H9 (cell line): Measurements from ENCODE around the gene DNAJB11. TPM values are rescaled to one million over a fixed set of nuclear protein-coding genes. Genes with fewer than 3 reads are reported as not detected.

Source experiments
- DNase-seq: peaks from one replicate; pipeline ENCODE4 v3.0.0-alpha.2; 2017
- H2AFZ ChIP-seq: one replicate; pipeline ENCODE4 v1.6.1; 2013; ENCODE audit warnings: mild to moderate bottlenecking, low read length, control low read depth, moderate library complexity
- H2AK5ac ChIP-seq: 2 replicates; pipeline ENCODE4 v1.6.1; 2013; ENCODE audit warnings: low read length, control low read depth, mixed read lengths; ENCODE audit not compliant: insufficient read length
- H2BK120ac ChIP-seq: one replicate; pipeline ENCODE4 v1.6.1; 2013; ENCODE audit warnings: low read depth, mild to moderate bottlenecking, low read length, control low read depth, inconsistent platforms; ENCODE audit not compliant: poor library complexity, severe bottlenecking
- H2BK12ac ChIP-seq: 2 replicates; pipeline ENCODE4 v1.6.1; 2013; ENCODE audit warnings: low read length, control low read depth, mixed read lengths, low read depth; ENCODE audit not compliant: insufficient read length
- H2BK15ac ChIP-seq: 2 replicates; pipeline ENCODE4 v1.6.1; 2013; ENCODE audit warnings: low read depth, low read length, control low read depth
- H2BK20ac ChIP-seq: one replicate; pipeline ENCODE4 v1.6.1; 2013; ENCODE audit warnings: low read depth, mild to moderate bottlenecking, low read length, control low read depth, inconsistent platforms; ENCODE audit not compliant: poor library complexity, severe bottlenecking
- H2BK5ac ChIP-seq: 2 replicates; pipeline ENCODE4 v1.6.1; 2013; ENCODE audit warnings: low read length, control low read depth, mixed read lengths; ENCODE audit not compliant: insufficient read length
- H3K14ac ChIP-seq: 2 replicates; pipeline ENCODE4 v1.6.1; 2013; ENCODE audit warnings: low read length, control low read depth; ENCODE audit not compliant: insufficient read depth
- H3K18ac ChIP-seq: 2 replicates; pipeline ENCODE4 v1.6.1; 2013; ENCODE audit warnings: low read depth, mild to moderate bottlenecking, mixed read lengths, low read length, control low read depth; ENCODE audit not compliant: insufficient read length
- H3K23ac ChIP-seq: 2 replicates; pipeline ENCODE4 v1.6.1; 2013; ENCODE audit warnings: low read length, control low read depth, mixed read lengths, low read depth; ENCODE audit not compliant: insufficient read length
- H3K23me2 ChIP-seq: 2 replicates; pipeline ENCODE4 v1.6.1; 2013; ENCODE audit warnings: low read depth, mild to moderate bottlenecking, mixed read lengths, low read length, control low read depth; ENCODE audit not compliant: insufficient read length, poor library complexity, severe bottlenecking
- H3K27ac ChIP-seq: 2 replicates; pipeline ENCODE4 v1.5.1; 2013; ENCODE audit warnings: low read length, control low read depth, mixed read lengths, low read depth; ENCODE audit not compliant: insufficient read length
- H3K27me3 ChIP-seq: 2 replicates; pipeline ENCODE4 v1.6.1; 2013; ENCODE audit warnings: low read length, control low read depth, inconsistent platforms; ENCODE audit not compliant: insufficient read depth
- H3K4ac ChIP-seq: 2 replicates; pipeline ENCODE4 v1.6.1; 2013; ENCODE audit warnings: low read depth, mild to moderate bottlenecking, control low read depth, inconsistent platforms, low read length, moderate library complexity
- H3K4me1 ChIP-seq: 2 replicates; pipeline ENCODE4 v1.6.1; 2013; ENCODE audit warnings: low read length, control low read depth, inconsistent platforms; ENCODE audit not compliant: insufficient read depth
- H3K4me2 ChIP-seq: 2 replicates; pipeline ENCODE4 v1.6.1; 2013; ENCODE audit warnings: low read length, control low read depth, mixed read lengths; ENCODE audit not compliant: insufficient read length, insufficient read depth
- H3K56ac ChIP-seq: 2 replicates; pipeline ENCODE4 v1.6.1; 2013; ENCODE audit warnings: low read depth, mild to moderate bottlenecking, mixed read lengths, low read length, control low read depth; ENCODE audit not compliant: insufficient read length
- H3K79me1 ChIP-seq: 2 replicates; pipeline ENCODE4 v1.6.1; 2013; ENCODE audit warnings: low read depth, mild to moderate bottlenecking, moderate library complexity, low read length, control low read depth, inconsistent platforms; ENCODE audit not compliant: insufficient read depth, poor library complexity, severe bottlenecking
- H3K79me2 ChIP-seq: 2 replicates; pipeline ENCODE4 v1.6.1; 2013; ENCODE audit warnings: low read length, control low read depth, inconsistent platforms; ENCODE audit not compliant: insufficient read depth
- H3K9ac ChIP-seq: 2 replicates; pipeline ENCODE4 v1.6.1; 2013; ENCODE audit warnings: low read length, control low read depth, mixed read lengths; ENCODE audit not compliant: insufficient read length; ENCODE audit errors: extremely low read depth
- H3K9me3 ChIP-seq: one replicate; pipeline ENCODE4 v1.6.1; 2013; ENCODE audit warnings: low read depth, low read length, inconsistent platforms; ENCODE audit not compliant: control insufficient read depth
- H3T11ph ChIP-seq: one replicate; pipeline ENCODE4 v1.6.1; 2013; ENCODE audit warnings: mild to moderate bottlenecking, low read length, control low read depth, inconsistent platforms
- H4K20me1 ChIP-seq: one replicate; pipeline ENCODE4 v1.6.1; 2013; ENCODE audit not compliant: control insufficient read depth, insufficient read length, insufficient read depth
- H4K5ac ChIP-seq: 2 replicates; pipeline ENCODE4 v1.6.1; 2013; ENCODE audit warnings: low read depth, mild to moderate bottlenecking, mixed read lengths, low read length, control low read depth; ENCODE audit not compliant: insufficient read length
- H4K8ac ChIP-seq: replicated peaks from 2 replicates; pipeline ENCODE4 v1.6.1; 2013; ENCODE audit warnings: low read length, control low read depth, mixed read lengths, low read depth; ENCODE audit not compliant: insufficient read length
- H4K91ac ChIP-seq: 2 replicates; pipeline ENCODE4 v1.6.1; 2013; ENCODE audit warnings: low read depth, mild to moderate bottlenecking, moderate library complexity, mixed read lengths, low read length, control low read depth; ENCODE audit not compliant: insufficient read length
- H3K27ac Mint-ChIP-seq, 3 experiments: 2 replicates in 2 of 3; 3 replicates in 1 of 3; pipeline ENCODE4 v1.8.0; 2020 to 2021; ENCODE audit warnings: mixed read lengths in 3 of 3, mild to moderate bottlenecking in 1 of 3, moderate library complexity in 1 of 3
- H3K27me3 Mint-ChIP-seq: 2 replicates; pipeline ENCODE4 v1.8.0; 2021; ENCODE audit warnings: low read depth, mild to moderate bottlenecking, moderate library complexity, mixed read lengths
- H3K36me3 Mint-ChIP-seq, 3 experiments: 2 replicates in 2 of 3; 3 replicates in 1 of 3; pipeline ENCODE4 v1.8.0; 2020 to 2021; ENCODE audit warnings: low read depth in 3 of 3, mixed read lengths in 3 of 3; ENCODE audit not compliant: insufficient read depth in 1 of 3
- H3K4me1 Mint-ChIP-seq, 2 experiments: 2 replicates each; pipeline ENCODE4 v1.8.0; 2020; ENCODE audit warnings: mixed read lengths in 2 of 2
- H3K4me3 Mint-ChIP-seq, 2 experiments: 2 replicates in 1 of 2; 3 replicates in 1 of 2; pipeline ENCODE4 v1.8.0; 2020 to 2021; ENCODE audit warnings: mild to moderate bottlenecking in 2 of 2, mixed read lengths in 2 of 2, moderate library complexity in 1 of 2
- H3K9me3 Mint-ChIP-seq, 2 experiments: 2 replicates in 1 of 2; 3 replicates in 1 of 2; pipeline ENCODE4 v1.8.0; 2020; ENCODE audit warnings: mild to moderate bottlenecking in 2 of 2, mixed read lengths in 2 of 2, moderate library complexity in 1 of 2
- CTCF ChIP-seq: fragments of 200-600 bp; sonication (generic); conservative IDR thresholded peaks from 3 replicates; pipeline ENCODE4 v1.8.0; 2021; ENCODE audit warnings: antibody characterized with exemption, mild to moderate bottlenecking
- WGBS: extraction: QIAGEN DNeasy Blood & Tissue Kit; methylation state at CpG from one replicate; pipeline ENCODE4 v1.1.7; 2013; ENCODE audit warnings: missing lambda C conversion rate, low lambda C conversion rate, mixed read lengths; ENCODE audit not compliant: insufficient read length; ENCODE audit errors: extremely low coverage; 5-methylcytosine and 5-hydroxymethylcytosine counted together
- total RNA-seq: library from RNA; stranded (reverse); gene quantifications from 2 replicates; pipeline ENCODE4 v1.2.1, GENCODE V29; 2021

DNAJB11 gene
- total RNA-seq, 1 experiment from 2014 or later = 61.2 TPM

DNA sequence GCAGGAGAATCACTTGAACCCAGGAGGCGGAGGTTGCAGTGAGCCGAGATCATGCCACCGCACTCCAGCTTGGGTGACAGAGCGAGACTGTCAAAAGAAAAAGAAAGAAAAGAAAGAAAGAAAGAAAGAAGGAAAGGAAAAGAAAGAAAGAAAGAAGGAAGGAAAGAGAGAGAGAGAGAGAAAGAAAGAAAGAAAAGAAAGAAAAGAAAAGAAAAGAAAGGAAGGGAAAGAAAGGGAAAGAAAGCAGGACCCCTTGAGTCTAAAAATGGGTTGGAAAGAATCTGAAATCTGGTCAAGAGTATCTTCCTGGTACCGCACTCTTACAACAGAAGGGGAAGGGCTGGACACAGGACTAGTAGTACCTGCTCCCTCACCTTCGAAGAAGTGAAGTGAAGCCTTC lies 45.9 kb upstream of the DNAJB11 start:
- H3K23ac ChIP-seq = no peak overlapping the region
- no peak overlapping the region for H4K5ac ChIP-seq
- Mint-ChIP-seq H3K4me3 (no peak overlapping the region), H3K4me1 (peaks cover 0 to 7% of the 10 kb centered on the region in 2 experiments; a peak in 2 of 4 replicates), H3K36me3 (no peaks in the 10 kb centered on the region; a peak in 1 of 7 replicates), H3K9me3 (peaks cover 0 to 2% of the 10 kb centered on the region in 2 experiments; a peak in 3 of 5 replicates), H3K27ac (no peak overlapping the region), H3K27me3 (peaks cover 13% of the 10 kb centered on the region)
- H2BK5ac ChIP-seq = no peak overlapping the region
- no peak overlapping the region for H2AK5ac ChIP-seq
- no peak overlapping the region for H3K4me2 ChIP-seq
- H3K9ac ChIP-seq = no peak overlapping the region
- H3K27me3 ChIP-seq = no peaks in the 10 kb centered on the region
- H2BK12ac ChIP-seq = no peak overlapping the region
- no peak overlapping the region for H3K14ac ChIP-seq
- H4K91ac ChIP-seq = no peak overlapping the region
- no peak overlapping the region for H2AFZ ChIP-seq
- no peak overlapping the region for H3K56ac ChIP-seq
- no peak for TF ChIP-seq CTCF
- H3T11ph ChIP-seq = no peak overlapping the region
- no peak overlapping the region for H4K8ac ChIP-seq
- H3K79me2 ChIP-seq = no peaks in the 10 kb centered on the region
- H3K4ac ChIP-seq = no peak overlapping the region
- no peaks in the 10 kb centered on the region for H3K9me3 ChIP-seq
- H2BK15ac ChIP-seq = no peak overlapping the region
- no peak overlapping the region for H2BK120ac ChIP-seq
- no peaks in the 10 kb centered on the region for H3K4me1 ChIP-seq
- H3K27ac ChIP-seq = no peak overlapping the region
- DNase-seq = no peak
- no peaks in the 10 kb centered on the region for H4K20me1 ChIP-seq
- H3K79me1 ChIP-seq = no peaks in the 10 kb centered on the region
- no peak overlapping the region for H2BK20ac ChIP-seq
- H3K23me2 ChIP-seq = no peaks in the 10 kb centered on the region
- no peak overlapping the region for H3K18ac ChIP-seq
- no CpG with 5 or more reads among the region's 6 CpGs for WGBS
